GM21526 (cell line): Measurements from ENCODE around the gene DDX42.
"Not testable (repeated sequence)": the region's sequence is repeated elsewhere in the genome, so short reads cannot be mapped to it uniquely, and the experiment has no call there.

ENCODE experiments used
- ATAC-seq: cut with Tn5 transposase; IDR thresholded peaks from one replicate; pipeline ENCODE4 v1.9.1; 2021; ENCODE audit warnings: moderate library complexity; ENCODE audit not compliant: unreplicated experiment, low FRiP score

DDX42 gene

DNA sequence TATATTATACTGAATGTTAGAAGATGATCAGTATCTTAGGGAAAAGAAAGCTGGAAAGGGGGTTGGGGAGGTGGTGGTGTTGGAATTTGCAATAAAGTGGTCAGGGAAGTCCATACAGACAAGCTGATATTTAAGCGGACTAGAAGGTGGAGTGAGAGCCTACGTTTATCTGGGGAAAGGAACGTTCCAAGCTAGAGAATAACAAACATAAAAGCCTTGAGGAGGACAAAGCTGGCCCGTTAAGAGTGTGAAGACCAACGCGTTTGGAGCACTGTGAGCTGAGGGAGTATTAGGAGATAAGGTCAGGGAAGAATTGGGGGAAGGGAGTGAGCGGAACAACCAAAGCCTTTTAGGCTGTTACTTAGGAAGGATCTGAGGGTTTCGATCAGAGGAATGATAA lies 1.4 kb downstream of the DDX42 start:
- no peak for ATAC-seq

DNA sequence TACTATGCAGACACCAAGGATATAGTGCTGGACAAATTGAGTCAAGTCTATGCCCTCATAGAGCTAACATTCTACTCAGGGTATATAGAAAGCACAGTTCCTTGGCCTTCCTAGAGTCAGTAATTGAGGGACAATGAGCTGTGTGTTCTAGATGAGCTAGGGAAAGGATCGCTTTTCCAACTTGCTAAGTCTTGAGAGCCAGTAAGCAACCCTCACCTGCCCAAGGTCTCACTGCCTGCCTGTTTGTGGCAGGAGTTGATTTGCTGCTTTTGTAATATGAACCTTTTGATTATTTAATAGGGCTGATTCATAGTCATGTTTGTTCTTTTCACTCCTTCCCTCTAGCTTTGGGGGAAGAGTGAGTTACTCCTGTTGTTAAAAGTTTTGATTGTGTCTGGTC lies 6.5 kb downstream of the DDX42 start:
- no peak for ATAC-seq

- no peak for ATAC-seq
Observed at GRCh38 chr17:63780928-63781327, 7.0 kb downstream of the DDX42 start.

GRCh38 chr17:63783522-63783921 lies 9.6 kb downstream of the DDX42 start:
- ATAC-seq = no peak

DNA sequence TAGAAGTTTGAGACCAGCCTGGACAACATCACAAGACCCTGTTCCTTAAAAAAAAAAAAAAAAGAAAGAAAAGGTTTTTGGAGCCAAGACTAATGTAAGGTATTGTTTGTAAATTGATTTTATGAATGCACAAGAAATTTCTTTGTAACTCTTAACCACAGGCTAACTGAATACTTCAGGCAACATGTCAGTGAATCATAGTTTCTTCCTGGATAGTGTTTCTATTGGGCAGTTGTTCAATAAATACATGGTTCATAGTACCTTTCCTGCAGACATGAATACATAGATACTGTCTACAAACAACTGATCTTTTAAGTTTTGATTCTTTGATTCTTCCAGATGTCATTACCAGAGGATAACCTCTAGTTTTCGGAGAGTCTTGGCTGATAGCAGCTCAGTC lies 11.6 kb downstream of the DDX42 start:
- ATAC-seq = no peak

DNA sequence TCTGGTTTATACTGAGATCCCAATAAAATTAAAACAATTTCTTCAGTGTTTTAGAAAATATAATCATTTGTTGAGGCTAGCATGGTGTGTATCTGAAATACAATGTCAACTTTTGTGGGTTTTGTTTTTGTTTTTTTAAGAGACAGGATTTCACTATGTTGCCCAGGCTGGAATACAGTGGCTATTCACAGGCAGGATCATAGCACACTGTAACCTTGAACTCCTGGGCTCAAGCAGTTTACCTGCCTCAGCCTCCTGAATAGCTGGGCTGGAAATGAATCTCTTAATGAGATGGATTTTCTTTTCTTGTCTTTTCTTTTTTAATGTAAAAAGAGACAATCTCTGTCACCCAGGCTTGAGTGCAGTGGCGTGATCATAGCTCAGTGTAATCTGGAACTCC lies 12.1 kb downstream of the DDX42 start:
- no peak for ATAC-seq

DNA sequence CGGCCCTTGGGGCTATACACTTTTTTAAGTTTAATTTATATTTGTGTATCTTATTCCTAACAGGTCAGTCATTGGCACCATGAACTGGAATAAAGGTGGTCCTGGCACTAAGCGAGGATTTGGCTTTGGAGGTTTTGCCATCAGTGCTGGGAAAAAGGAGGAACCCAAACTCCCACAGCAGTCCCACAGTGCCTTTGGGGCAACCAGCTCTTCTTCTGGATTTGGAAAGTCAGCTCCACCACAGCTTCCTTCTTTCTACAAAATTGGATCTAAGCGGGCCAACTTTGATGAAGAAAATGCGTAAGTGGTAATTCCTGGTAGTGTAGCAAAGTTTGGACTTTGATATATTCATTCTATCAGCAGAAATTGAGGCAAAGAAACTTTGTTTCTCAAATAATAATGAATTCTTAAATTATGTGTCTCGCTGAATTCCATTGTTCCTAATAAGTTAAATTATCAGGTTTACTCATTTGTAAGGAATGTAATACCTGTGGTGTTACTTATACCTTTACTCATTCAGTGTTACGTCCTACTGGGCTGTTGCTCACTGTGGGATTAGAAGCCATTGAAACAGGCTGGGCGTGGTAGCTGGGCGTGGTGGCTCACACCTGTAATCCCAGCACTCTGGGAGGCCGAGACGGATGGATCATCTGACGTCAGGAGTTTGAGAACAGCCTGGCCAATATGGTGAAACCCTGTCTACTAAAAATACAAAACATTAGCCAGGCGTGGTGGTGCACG lies 13.2 kb downstream of the DDX42 start:
- ATAC-seq = no peak

DNA sequence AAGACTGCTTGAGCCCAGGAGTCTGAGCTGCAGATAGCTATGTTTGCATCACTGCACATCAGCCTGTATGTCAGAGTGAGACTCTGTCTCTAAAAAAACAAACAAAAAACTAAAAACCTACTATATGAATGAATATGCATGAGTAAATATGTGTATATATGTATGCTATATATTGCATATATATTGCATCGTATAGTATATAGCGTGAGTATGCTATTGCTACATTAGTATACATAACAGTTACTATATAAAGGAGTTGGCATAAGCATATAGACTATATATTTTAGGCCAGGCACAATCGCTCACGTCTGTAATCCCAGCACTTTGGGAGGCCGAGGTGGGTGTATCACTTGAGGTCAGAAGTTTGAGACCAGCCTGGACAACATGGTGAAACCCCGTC lies 16.1 kb downstream of the DDX42 start:
- no peak for ATAC-seq

GRCh38 chr17:63792055-63792729 lies 18.2 kb downstream of the DDX42 start:
- ATAC-seq = no peak

- not testable (repeated sequence) for ATAC-seq
Observed at GRCh38 chr17:63796375-63796774, 22.4 kb downstream of the DDX42 start.

DNA sequence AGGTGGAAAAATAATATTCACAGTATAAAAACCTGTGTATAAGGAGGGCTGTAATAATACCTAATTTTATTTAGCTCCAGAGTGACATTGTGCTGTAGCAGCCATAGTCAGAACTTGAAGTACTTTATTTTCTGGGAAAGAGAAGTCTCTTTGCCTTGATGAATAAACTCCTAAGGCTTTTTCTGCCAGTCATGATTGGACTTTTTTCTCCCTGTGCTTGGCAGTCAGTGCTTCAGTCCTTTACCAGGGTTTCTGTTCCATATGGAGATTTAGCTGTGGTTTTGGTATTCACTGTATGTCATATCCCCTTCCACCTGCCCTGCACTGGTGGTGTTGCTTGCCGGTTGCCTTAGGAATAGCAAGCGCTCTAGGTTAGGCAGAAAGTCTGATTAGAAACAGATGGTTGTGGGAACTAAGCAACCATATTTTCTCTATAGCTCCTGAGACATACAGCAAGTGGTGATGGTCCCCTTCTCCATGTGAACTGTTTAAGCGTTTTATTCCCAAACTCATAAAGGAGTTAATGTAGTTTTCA lies 24.7 kb downstream of the DDX42 start:
- no peak for ATAC-seq

- no peak for ATAC-seq
Observed at GRCh38 chr17:63800783-63801182, 26.8 kb downstream of the DDX42 start.

DNA sequence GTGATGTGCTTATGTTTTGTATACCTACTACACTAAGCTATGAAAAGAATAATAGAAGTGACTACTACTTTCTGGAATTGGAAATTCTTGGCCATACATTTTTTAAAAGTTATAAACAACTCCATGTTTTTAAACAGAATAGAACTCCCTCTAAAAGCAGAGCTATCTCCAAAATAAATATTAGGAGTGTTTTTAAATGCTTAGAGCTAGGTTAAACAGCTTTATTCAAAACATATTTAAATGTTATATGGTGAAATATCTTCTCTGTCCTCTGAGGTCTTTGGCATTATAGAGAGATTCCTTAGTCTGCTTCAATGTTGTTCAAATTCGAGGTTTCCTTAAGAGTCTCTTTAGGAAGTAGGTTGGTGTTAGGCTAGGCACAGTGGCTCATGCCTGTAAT lies 30.4 kb downstream of the DDX42 start:
- no peak for ATAC-seq

GRCh38 chr17:63805591-63805990 lies 31.6 kb downstream of the DDX42 start:
- ATAC-seq = no peak

GRCh38 chr17:63809970-63810369 lies 36.0 kb downstream of the DDX42 start:
- no peak for ATAC-seq

DNA sequence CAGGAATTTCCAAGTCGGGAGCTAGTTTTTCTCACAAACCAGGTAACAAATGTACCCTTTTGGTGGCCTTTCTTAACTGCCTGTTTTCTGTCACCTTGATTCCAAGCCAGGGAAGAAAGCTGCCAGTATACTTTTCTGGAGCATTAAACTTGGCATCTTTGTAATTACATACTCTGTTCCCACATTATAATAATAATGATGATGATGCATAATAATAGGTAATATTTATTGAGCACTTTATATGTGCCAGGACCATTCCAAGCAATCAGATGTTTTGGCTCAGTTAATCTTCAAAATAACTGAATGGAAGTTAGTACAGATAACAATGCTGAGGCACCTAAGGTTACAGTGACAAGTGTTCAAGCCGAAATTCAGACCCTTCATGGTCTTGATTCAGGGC lies 42.2 kb downstream of the DDX42 start:
- ATAC-seq = no peak

DNA sequence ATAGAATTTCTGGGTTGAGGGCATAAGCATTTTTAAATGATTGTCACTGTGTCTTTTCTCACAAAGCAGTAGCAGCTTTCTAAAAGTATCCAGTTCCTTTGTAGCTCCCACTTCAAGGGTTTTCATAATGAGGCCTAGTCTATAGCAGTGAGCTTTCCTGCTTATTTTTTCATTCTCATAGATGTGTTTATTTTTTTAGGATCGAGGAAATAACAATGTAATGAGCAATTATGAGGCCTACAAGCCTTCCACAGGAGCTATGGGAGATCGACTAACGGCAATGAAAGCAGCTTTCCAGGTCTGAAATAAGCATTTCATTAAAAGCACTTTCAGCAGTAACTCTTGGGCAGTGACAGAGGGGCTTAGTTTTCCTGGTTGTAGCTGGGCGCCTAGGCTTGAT lies 42.7 kb downstream of the DDX42 start:
- ATAC-seq = no peak

DNA sequence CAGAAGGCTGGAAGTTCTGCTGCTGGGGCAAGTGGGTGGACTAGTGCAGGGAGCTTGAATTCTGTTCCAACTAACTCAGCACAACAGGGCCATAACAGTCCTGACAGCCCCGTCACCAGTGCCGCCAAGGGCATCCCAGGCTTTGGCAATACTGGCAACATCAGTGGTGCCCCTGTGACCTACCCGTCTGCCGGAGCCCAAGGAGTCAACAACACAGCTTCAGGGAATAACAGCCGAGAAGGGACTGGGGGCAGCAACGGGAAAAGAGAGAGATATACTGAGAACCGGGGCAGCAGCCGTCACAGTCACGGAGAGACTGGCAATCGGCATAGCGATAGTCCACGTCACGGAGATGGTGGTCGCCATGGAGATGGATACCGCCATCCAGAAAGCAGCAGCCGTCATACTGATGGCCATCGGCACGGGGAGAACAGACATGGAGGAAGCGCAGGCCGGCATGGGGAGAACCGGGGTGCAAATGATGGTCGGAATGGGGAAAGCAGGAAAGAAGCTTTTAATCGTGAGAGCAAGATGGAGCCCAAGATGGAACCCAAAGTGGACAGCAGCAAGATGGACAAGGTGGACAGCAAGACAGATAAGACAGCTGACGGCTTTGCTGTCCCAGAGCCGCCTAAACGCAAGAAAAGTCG lies 43.9 kb downstream of the DDX42 start:
- no peak for ATAC-seq

- no peak for ATAC-seq
Observed at GRCh38 chr17:63819131-63819530, 45.2 kb downstream of the DDX42 start.

DNA sequence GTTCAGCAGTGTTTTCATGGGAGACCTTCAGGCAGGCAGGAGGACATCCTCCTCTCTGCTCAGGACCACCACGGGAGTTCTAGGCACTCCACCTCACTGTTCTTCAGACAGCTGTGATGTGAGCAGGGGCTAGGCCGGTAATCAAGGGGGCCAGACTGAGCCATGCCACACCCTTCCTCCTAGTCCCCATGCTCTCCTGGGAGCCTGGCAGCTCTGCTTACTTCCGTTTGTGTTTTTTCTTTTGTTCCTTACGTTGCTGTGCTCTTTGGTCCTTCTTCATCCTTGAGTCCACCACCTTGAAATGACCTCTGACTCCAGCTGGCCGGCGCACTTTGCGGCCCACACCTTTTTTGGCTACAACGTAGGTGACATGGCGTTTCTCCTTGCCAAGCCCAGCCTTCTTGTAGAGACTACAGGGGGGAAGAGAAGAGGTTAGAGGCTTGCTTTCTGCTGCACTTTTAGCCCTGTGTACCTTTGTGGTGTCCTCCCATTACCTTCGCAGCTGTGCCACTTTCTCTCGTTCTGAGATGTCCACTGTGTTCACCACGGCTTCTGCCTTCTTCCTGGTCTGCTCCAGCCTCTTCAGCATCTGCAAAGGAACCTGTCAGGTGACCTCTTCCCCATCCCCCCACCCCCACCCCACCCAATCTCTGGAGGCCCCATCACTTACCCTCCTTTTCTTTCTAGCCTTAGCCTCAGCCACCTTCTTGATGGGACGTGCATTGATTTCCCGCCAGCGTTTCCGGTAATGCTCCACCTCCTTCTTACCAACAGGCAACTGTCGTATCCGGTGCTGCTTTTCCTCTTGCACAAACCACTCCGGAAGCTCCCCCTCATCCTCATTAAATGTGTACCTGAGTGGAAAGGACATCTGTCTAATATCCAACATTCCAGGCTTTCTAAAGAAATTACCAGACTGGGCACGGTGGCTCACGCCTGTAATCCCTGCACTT lies 45.9 kb downstream of the DDX42 start:
- no peak for ATAC-seq
